Skin of body (tissue), 2 donors: ENCODE results near the gene NADK. TPM values are rescaled to one million over a fixed set of nuclear protein-coding genes. Genes with fewer than 3 reads are reported as not detected.
"Not testable (repeated sequence)": the region's sequence is repeated elsewhere in the genome, so short reads cannot be mapped to it uniquely, and the experiment has no call there.

Source experiments
- DNase-seq: peaks from one replicate; lab custom pipeline; 2025; lab: John Stamatoyannopoulos, UW
- total RNA-seq: library from RNA; depleted of rRNA; stranded (reverse); fragments of >200 nt; gene quantifications from one replicate; pipeline ENCODE4 v1.2.3, GENCODE V29; 2014

NADK gene
- total RNA-seq, 1 donor from 2014 or later, result 33.1 TPM

- no peak for DNase-seq
Measured at GRCh38 chr1:1748686-1749321, 29.5 kb downstream of the NADK start.

- not testable (repeated sequence) for DNase-seq
Measured at GRCh38 chr1:1746566-1746909, 31.7 kb downstream of the NADK start.

GRCh38 chr1:1745651-1746565 lies 32.4 kb downstream of the NADK start:
- DNase-seq, result peak; percentile 45

GRCh38 chr1:1742529-1742928 lies 35.7 kb downstream of the NADK start:
- not testable (repeated sequence) for DNase-seq

- DNase-seq, result not testable (repeated sequence)
Measured at GRCh38 chr1:1741013-1741412, 37.3 kb downstream of the NADK start.

- not testable (repeated sequence) for DNase-seq
Measured at GRCh38 chr1:1738799-1739337, 39.4 kb downstream of the NADK start.

GRCh38 chr1:1737675-1738590 lies 40.3 kb downstream of the NADK start:
- not testable (repeated sequence) for DNase-seq

GRCh38 chr1:1732381-1732780 lies 45.9 kb downstream of the NADK start:
- DNase-seq, result no peak

GRCh38 chr1:1730870-1731269 lies 47.4 kb downstream of the NADK start:
- no peak for DNase-seq

- not testable (repeated sequence) for DNase-seq
Measured at GRCh38 chr1:1730230-1730629, 48.0 kb downstream of the NADK start.

GRCh38 chr1:1729116-1729816 lies 49.0 kb downstream of the NADK start:
- not testable (repeated sequence) for DNase-seq

- DNase-seq, result peak; percentile 62
Measured at GRCh38 chr1:1728308-1729005, 49.8 kb downstream of the NADK start.

- DNase-seq, result not testable (repeated sequence)
Measured at GRCh38 chr1:1727131-1727651, 51.1 kb downstream of the NADK start.

GRCh38 chr1:1726088-1726487 lies 52.2 kb downstream of the NADK start:
- not testable (repeated sequence) for DNase-seq

- peak; percentile 98 for DNase-seq
Measured at GRCh38 chr1:1724035-1724864, 54.0 kb downstream of the NADK start, which contains the start of gene CDK11A. CDK11A (minus strand) TSS chr1:1724357; CDS start chr1:1722818, 1,539 bp downstream.

GRCh38 chr1:1721201-1721600 lies 57.1 kb downstream of the NADK start:
- no peak for DNase-seq

- not testable (repeated sequence) for DNase-seq
Measured at GRCh38 chr1:1715109-1715883, 63.0 kb downstream of the NADK start.

- not testable (repeated sequence) for DNase-seq
Measured at GRCh38 chr1:1707897-1708296, 70.4 kb downstream of the NADK start.
